ENCODE results near the gene MTG2. TPM values are rescaled to one million over a fixed set of nuclear protein-coding genes. Genes with fewer than 3 reads are reported as not detected.

The MTG2 gene
- total RNA-seq, 1 donor from 2014 or later, result 19.5 TPM

DNA sequence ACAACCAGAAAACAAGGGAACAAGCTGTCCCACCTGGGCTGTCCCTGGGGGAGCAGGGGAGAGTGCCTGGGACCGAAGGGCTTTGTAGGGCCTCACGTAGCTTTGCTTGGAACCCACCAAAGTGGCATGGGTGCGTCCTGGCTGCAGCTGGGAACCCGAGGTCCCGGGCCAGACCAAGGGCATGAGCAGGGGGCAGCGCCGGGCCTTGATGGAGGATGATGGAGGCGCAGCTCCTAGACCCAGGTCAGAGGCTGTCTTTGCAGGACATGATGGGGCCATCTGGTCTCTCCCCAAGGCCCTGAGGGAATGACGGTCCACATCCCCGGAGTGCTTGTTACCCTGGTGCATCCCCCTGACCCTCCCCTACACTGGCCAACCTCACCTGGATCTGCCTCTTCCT, 47.9 kb downstream of the MTG2 start:
- Histone ChIP-seq H3K27me3 (ENCODE audit: control insufficient read depth, insufficient read depth, low read length) (peaks cover 36% of the 10 kb centered on the region), H3K36me3 (ENCODE audit: control insufficient read depth, insufficient read depth, low read length) (no peaks in the 10 kb centered on the region), H3K4me3 (ENCODE audit: low read depth, low read length) (no peak overlapping the region)
- no peak for DNase-seq (ENCODE audit: low read depth)
- TF ChIP-seq, protein P1, sequence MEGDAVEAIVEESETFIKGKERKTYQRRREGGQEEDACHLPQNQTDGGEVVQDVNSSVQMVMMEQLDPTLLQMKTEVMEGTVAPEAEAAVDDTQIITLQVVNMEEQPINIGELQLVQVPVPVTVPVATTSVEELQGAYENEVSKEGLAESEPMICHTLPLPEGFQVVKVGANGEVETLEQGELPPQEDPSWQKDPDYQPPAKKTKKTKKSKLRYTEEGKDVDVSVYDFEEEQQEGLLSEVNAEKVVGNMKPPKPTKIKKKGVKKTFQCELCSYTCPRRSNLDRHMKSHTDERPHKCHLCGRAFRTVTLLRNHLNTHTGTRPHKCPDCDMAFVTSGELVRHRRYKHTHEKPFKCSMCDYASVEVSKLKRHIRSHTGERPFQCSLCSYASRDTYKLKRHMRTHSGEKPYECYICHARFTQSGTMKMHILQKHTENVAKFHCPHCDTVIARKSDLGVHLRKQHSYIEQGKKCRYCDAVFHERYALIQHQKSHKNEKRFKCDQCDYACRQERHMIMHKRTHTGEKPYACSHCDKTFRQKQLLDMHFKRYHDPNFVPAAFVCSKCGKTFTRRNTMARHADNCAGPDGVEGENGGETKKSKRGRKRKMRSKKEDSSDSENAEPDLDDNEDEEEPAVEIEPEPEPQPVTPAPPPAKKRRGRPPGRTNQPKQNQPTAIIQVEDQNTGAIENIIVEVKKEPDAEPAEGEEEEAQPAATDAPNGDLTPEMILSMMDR (IDR thresholded peaks at IDR 0.05; ENCODE audit: insufficient read depth, low read length, poor library complexity, severe bottlenecking), result no peak

DNA sequence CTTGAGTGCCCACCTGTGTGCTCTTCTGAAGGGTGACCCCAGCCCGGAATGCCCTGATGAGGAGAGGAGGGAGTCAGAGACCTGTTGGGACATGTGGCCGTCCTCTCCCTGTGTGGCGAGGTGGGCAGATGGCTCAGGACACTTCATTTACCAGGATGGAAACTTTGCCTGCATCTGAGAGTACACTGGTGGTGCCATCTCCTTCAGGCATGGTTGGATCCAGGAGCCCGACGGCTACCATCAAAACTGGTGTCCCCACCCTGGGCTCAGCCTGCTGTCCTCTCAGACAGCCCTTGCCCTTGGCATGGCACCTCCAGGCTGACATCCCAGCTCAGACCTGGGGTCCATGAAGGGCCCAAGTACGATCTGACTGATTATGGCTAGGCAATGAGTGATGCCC, 48.5 kb downstream of the MTG2 start:
- H3K36me3 ChIP-seq (ENCODE audit: control insufficient read depth, insufficient read depth, low read length), result no peaks in the 10 kb centered on the region
- no peak overlapping the region for H3K4me3 ChIP-seq (ENCODE audit: low read depth, low read length)
- no peak for DNase-seq (ENCODE audit: low read depth)
- TF ChIP-seq, protein P1 (IDR thresholded peaks at IDR 0.05; ENCODE audit: insufficient read depth, low read length, poor library complexity, severe bottlenecking), result no peak
- peaks cover 30% of the 10 kb centered on the region for H3K27me3 ChIP-seq (ENCODE audit: control insufficient read depth, insufficient read depth, low read length)

DNA sequence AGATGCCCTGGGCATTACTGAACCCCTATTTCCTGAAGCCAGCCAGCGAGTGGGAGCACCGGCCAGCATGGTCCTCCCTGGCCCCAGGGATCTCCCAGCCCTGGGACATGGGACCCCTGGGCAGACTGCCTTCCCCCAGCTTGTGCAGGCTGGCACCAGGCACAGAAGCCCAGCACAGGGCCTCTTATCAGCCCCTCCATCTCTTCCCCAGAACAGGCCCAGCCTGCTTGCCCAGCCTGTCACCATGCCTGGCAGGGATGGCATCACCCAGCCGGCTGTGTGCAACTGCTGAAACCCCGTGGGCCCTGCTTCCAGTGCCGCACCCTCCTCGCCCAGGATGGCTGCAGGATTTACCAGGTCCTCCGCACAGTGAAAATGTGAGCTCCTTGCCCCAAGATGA, 49.4 kb downstream of the MTG2 start:
- Histone ChIP-seq H3K27me3 (ENCODE audit: control insufficient read depth, insufficient read depth, low read length) (peaks cover 23% of the 10 kb centered on the region), H3K36me3 (ENCODE audit: control insufficient read depth, insufficient read depth, low read length) (no peaks in the 10 kb centered on the region), H3K4me3 (ENCODE audit: low read depth, low read length) (no peak overlapping the region)
- TF ChIP-seq, protein P1 (IDR thresholded peaks at IDR 0.05; ENCODE audit: insufficient read depth, low read length, poor library complexity, severe bottlenecking), result no peak
- DNase-seq (ENCODE audit: low read depth), result no peak

DNA sequence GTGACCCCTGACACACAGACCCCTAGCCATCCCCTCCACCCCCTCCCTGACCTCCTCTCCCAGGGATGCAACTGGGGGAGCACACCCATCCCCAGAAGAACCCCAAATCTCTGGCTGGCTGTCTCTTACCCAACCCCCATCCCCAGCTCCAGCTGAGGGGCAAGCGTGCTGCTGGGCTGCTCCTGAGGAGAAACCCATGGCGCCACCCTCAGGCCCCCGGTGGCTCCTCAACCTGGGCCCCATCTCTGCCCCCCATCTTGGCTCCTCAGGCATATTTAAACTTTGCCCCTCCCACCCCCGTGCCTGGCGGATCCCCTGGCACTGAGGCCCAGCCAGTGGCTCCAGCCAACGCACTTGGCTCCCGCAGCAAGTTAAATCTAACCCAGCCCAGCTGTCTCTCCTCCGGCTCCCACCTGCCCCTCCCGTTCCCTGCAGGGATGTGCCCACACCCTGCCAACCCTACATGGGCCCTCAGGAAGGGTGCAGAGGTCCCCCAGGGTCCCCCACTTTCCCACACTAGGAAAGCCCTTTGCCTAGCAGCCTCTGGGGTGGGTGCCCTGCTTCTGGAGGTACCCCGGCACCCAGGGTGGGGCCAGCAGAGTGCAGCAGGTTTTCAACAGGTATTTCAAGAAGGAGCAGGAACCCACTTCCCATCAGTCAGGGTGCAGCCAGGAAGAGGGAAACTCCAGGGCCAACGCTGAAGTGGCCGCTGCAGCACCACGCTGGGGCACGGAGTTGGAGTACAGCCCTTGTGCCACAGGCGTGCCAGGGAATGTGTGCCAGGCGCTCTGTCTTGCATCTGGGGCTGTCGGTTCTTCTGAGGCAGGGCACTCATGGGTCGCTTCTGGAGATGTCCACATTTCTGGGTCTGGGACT, 50.2 kb downstream of the MTG2 start:
- Histone ChIP-seq H3K36me3 (ENCODE audit: control insufficient read depth, insufficient read depth, low read length) (no peaks in the 10 kb centered on the region), H3K4me3 (ENCODE audit: low read depth, low read length) (no peak overlapping the region), H3K27me3 (ENCODE audit: control insufficient read depth, insufficient read depth, low read length) (peaks cover 15% of the 10 kb centered on the region)
- TF ChIP-seq, protein P1 (IDR thresholded peaks at IDR 0.05; ENCODE audit: insufficient read depth, low read length, poor library complexity, severe bottlenecking), result no peak
- no peak for DNase-seq (ENCODE audit: low read depth)

DNA sequence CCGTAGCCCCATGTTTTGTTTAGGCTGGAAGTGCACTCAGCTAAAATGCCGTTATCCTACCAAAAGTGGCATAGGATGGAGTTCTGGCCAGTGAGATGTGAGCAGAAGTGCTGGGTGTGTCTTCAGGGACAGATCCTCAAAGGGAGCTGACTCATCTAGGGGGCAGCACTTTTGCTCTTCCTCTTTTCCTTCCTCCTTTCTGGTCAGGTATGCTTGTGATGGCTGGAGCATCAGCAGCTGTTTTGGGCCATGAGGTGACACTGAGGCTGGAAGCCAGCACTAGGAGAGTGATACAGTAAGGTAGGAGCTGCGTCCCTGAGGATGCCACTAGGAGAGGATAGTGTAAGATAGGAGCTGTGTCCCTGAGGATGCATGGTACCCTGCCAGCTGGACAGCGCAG, 50.9 kb downstream of the MTG2 start:
- DNase-seq (ENCODE audit: low read depth), result no peak
- TF ChIP-seq, protein P1 (IDR thresholded peaks at IDR 0.05; ENCODE audit: insufficient read depth, low read length, poor library complexity, severe bottlenecking), result no peak
- H3K27me3 ChIP-seq (ENCODE audit: control insufficient read depth, insufficient read depth, low read length), result peaks cover 9% of the 10 kb centered on the region
- no peak overlapping the region for H3K4me3 ChIP-seq (ENCODE audit: low read depth, low read length)
- H3K36me3 ChIP-seq (ENCODE audit: control insufficient read depth, insufficient read depth, low read length), result no peaks in the 10 kb centered on the region

DNA sequence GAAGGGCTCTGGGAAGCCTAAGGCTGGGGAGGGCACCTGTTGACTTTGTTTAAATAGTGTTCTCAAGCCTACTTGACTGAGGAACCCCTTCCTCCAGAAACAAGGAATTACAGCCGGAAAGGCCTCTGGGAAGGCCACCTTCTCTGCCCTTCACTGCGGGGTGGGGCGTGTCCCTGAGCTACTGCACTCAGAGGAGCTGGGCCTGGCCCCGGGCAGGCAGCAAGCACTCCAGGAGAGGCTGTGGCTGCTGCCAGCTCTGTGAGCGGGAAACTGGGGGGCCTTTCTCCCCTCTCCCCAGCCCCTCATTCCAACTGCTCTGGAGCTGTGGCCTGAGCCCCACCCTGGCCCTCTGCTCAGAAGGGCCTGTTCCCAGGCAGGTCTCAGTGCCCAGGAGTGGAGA, 51.5 kb downstream of the MTG2 start:
- TF ChIP-seq, protein P1 (IDR thresholded peaks at IDR 0.05; ENCODE audit: insufficient read depth, low read length, poor library complexity, severe bottlenecking), result no peak
- H3K36me3 ChIP-seq (ENCODE audit: control insufficient read depth, insufficient read depth, low read length), result no peaks in the 10 kb centered on the region
- no peak overlapping the region for H3K4me3 ChIP-seq (ENCODE audit: low read depth, low read length)
- H3K27me3 ChIP-seq (ENCODE audit: control insufficient read depth, insufficient read depth, low read length), result peaks cover 6% of the 10 kb centered on the region
- DNase-seq (ENCODE audit: low read depth), result no peak
